ACC112 (cell line): ENCODE measurements around the gene RADIL.

Experiments
- H2AFZ ChIP-seq: fragments of 200-600 bp; sonication (generic); one replicate; pipeline ENCODE4 v1.6.0; 2017; ENCODE audit warnings: antibody characterized with exemption, low read length; ENCODE audit not compliant: unreplicated experiment
- H3K27ac ChIP-seq: fragments of 200-600 bp; sonication (generic); 2 replicates; pipeline ENCODE4 v1.5.1; 2014; ENCODE audit warnings: low read depth, mild to moderate bottlenecking, antibody characterized with exemption, low read length, moderate library complexity
- H3K27me3 ChIP-seq: fragments of 200-600 bp; sonication (generic); 2 replicates; pipeline ENCODE4 v1.6.1; 2014; ENCODE audit warnings: mild to moderate bottlenecking, antibody characterized with exemption, low read length, moderate library complexity, mixed read lengths; ENCODE audit not compliant: insufficient read depth
- H3K36me3 ChIP-seq: fragments of 200-600 bp; sonication (generic); 2 replicates; pipeline ENCODE4 v1.6.1; 2016; ENCODE audit warnings: mild to moderate bottlenecking, antibody characterized with exemption, low read length, moderate library complexity, mixed read lengths; ENCODE audit not compliant: insufficient read depth
- H3K4me1 ChIP-seq: fragments of 200-600 bp; sonication (generic); one replicate; pipeline ENCODE4 v1.6.1; 2016; ENCODE audit warnings: low read length, mixed read lengths; ENCODE audit not compliant: insufficient read depth, unreplicated experiment, control insufficient read depth
- H3K4me3 ChIP-seq: fragments of 200-600 bp; sonication (generic); 2 replicates; pipeline ENCODE4 v1.5.1; 2014; ENCODE audit warnings: mild to moderate bottlenecking, low read depth, low read length
- H3K79me2 ChIP-seq: fragments of 200-600 bp; sonication (generic); one replicate; pipeline ENCODE4 v1.6.0; 2016; ENCODE audit warnings: low read length; ENCODE audit not compliant: control insufficient read depth, unreplicated experiment, insufficient read depth

The RADIL gene

GRCh38 chr7:4882169-4883032, 1.1 kb downstream of the RADIL start:
- Histone ChIP-seq H3K4me3 (peak overlapping the region; percentile 68), H3K27ac (peak overlapping the region; percentile 33; the same call in 1 of the 2 replicates), H3K79me2 (no peaks in the 10 kb centered on the region), H3K36me3 (no peaks in the 10 kb centered on the region), H2AFZ (peak overlapping the region; percentile 81), H3K4me1 (peaks cover 10% of the 10 kb centered on the region), H3K27me3 (peaks cover 7% of the 10 kb centered on the region; the same call in 1 of the 2 replicates)

GRCh38 chr7:4880218-4880617, 3.3 kb downstream of the RADIL start:
- Histone ChIP-seq H3K27me3 (peaks cover 7% of the 10 kb centered on the region; the same call in 1 of the 2 replicates), H3K36me3 (no peaks in the 10 kb centered on the region), H2AFZ (no peak overlapping the region), H3K4me1 (peaks cover 10% of the 10 kb centered on the region), H3K4me3 (no peak overlapping the region), H3K79me2 (no peaks in the 10 kb centered on the region), H3K27ac (no peak overlapping the region)

- Histone ChIP-seq H2AFZ (no peak overlapping the region), H3K4me3 (no peak overlapping the region), H3K36me3 (no peaks in the 10 kb centered on the region), H3K27me3 (peaks cover 7% of the 10 kb centered on the region; the same call in 1 of the 2 replicates), H3K79me2 (no peaks in the 10 kb centered on the region), H3K27ac (no peak overlapping the region), H3K4me1 (peaks cover 10% of the 10 kb centered on the region)
Observed at GRCh38 chr7:4879396-4880081, 4.0 kb downstream of the RADIL start.

GRCh38 chr7:4878336-4879335, 4.9 kb downstream of the RADIL start:
- no peak overlapping the region for H3K27ac ChIP-seq
- H3K27me3 ChIP-seq = no peaks in the 10 kb centered on the region
- no peak overlapping the region for H2AFZ ChIP-seq
- no peaks in the 10 kb centered on the region for H3K36me3 ChIP-seq
- no peak overlapping the region for H3K4me3 ChIP-seq
- H3K79me2 ChIP-seq = no peaks in the 10 kb centered on the region
- peaks cover 10% of the 10 kb centered on the region for H3K4me1 ChIP-seq

GRCh38 chr7:4876586-4876985, 6.9 kb downstream of the RADIL start:
- Histone ChIP-seq H3K27ac (no peak overlapping the region), H3K79me2 (no peaks in the 10 kb centered on the region), H3K4me1 (no peaks in the 10 kb centered on the region), H3K36me3 (no peaks in the 10 kb centered on the region), H2AFZ (no peak overlapping the region), H3K4me3 (no peak overlapping the region), H3K27me3 (no peaks in the 10 kb centered on the region)

- no peaks in the 10 kb centered on the region for H3K79me2 ChIP-seq
- H3K4me1 ChIP-seq = no peaks in the 10 kb centered on the region
- H3K27ac ChIP-seq = no peak overlapping the region
- H3K36me3 ChIP-seq = no peaks in the 10 kb centered on the region
- no peak overlapping the region for H3K4me3 ChIP-seq
- H3K27me3 ChIP-seq = no peaks in the 10 kb centered on the region
- no peak overlapping the region for H2AFZ ChIP-seq
Observed at GRCh38 chr7:4875391-4875790, 8.1 kb downstream of the RADIL start.

GRCh38 chr7:4873071-4873944, 10.2 kb downstream of the RADIL start:
- no peaks in the 10 kb centered on the region for H3K79me2 ChIP-seq
- no peak overlapping the region for H3K27ac ChIP-seq
- H3K27me3 ChIP-seq = no peaks in the 10 kb centered on the region
- H3K36me3 ChIP-seq = no peaks in the 10 kb centered on the region
- no peaks in the 10 kb centered on the region for H3K4me1 ChIP-seq
- no peak overlapping the region for H2AFZ ChIP-seq
- no peak overlapping the region for H3K4me3 ChIP-seq

GRCh38 chr7:4871930-4872675, 11.4 kb downstream of the RADIL start:
- H3K27ac ChIP-seq = no peak overlapping the region
- H3K36me3 ChIP-seq = no peaks in the 10 kb centered on the region
- H3K27me3 ChIP-seq = no peaks in the 10 kb centered on the region
- no peak overlapping the region for H2AFZ ChIP-seq
- no peaks in the 10 kb centered on the region for H3K4me1 ChIP-seq
- H3K4me3 ChIP-seq = no peak overlapping the region
- no peaks in the 10 kb centered on the region for H3K79me2 ChIP-seq

GRCh38 chr7:4871056-4871680, 12.3 kb downstream of the RADIL start:
- no peaks in the 10 kb centered on the region for H3K27me3 ChIP-seq
- H3K4me3 ChIP-seq = no peak overlapping the region
- no peaks in the 10 kb centered on the region for H3K79me2 ChIP-seq
- no peak overlapping the region for H3K27ac ChIP-seq
- no peak overlapping the region for H2AFZ ChIP-seq
- no peaks in the 10 kb centered on the region for H3K4me1 ChIP-seq
- no peaks in the 10 kb centered on the region for H3K36me3 ChIP-seq
